ENCODE data around the gene METTL24. TPM values are rescaled to one million over a fixed set of nuclear protein-coding genes. Genes with fewer than 3 reads are reported as not detected.
"Not testable (repeated sequence)": the region's sequence is repeated elsewhere in the genome, so short reads cannot be mapped to it uniquely, and the experiment has no call there.

METTL24 gene
- total RNA-seq, 2 donors from 2014 or later: not detected

- H3K9me3 ChIP-seq (ENCODE audit: control insufficient read depth, low read length, poor library complexity, severe bottlenecking): no peaks in the 10 kb centered on the region
- H3K36me3 Mint-ChIP-seq (ENCODE audit: low read depth): no peaks in the 10 kb centered on the region
- peaks cover 14% of the 10 kb centered on the region for H3K27me3 Mint-ChIP-seq
- DNase-seq (no peak), ATAC-seq (no peak)
- no peak overlapping the region for H3K4me3 Mint-ChIP-seq
- peaks cover under 1% of the 10 kb centered on the region for H3K4me1 Mint-ChIP-seq
- no peak overlapping the region for H3K27ac Mint-ChIP-seq
These were observed 47.2 kb downstream of the METTL24 start for GRCh38 chr6:110310861-110311446.

- not testable (repeated sequence) for H3K4me3 Mint-ChIP-seq; H3K27me3 Mint-ChIP-seq; DNase-seq; ATAC-seq; H3K4me1 Mint-ChIP-seq; H3K9me3 ChIP-seq (ENCODE audit: control insufficient read depth, low read length, poor library complexity, severe bottlenecking); H3K36me3 Mint-ChIP-seq (ENCODE audit: low read depth); H3K27ac Mint-ChIP-seq
These were observed 48.7 kb downstream of the METTL24 start for GRCh38 chr6:110309432-110309831.

GRCh38 chr6:110307368-110307767 lies 50.8 kb downstream of the METTL24 start:
- Mint-ChIP-seq H3K27ac (no peak overlapping the region), H3K36me3 (ENCODE audit: low read depth) (no peaks in the 10 kb centered on the region), H3K4me3 (no peak overlapping the region), H3K4me1 (no peaks in the 10 kb centered on the region), H3K27me3 (no peaks in the 10 kb centered on the region)
- no peak for ATAC-seq
- no peak for DNase-seq
- no peaks in the 10 kb centered on the region for H3K9me3 ChIP-seq (ENCODE audit: control insufficient read depth, low read length, poor library complexity, severe bottlenecking)

GRCh38 chr6:110305832-110306231 lies 52.3 kb downstream of the METTL24 start:
- not testable (repeated sequence) for ATAC-seq; H3K9me3 ChIP-seq (ENCODE audit: control insufficient read depth, low read length, poor library complexity, severe bottlenecking); H3K27me3 Mint-ChIP-seq; H3K4me1 Mint-ChIP-seq; H3K4me3 Mint-ChIP-seq; H3K36me3 Mint-ChIP-seq (ENCODE audit: low read depth); H3K27ac Mint-ChIP-seq; DNase-seq

GRCh38 chr6:110303692-110304091 lies 54.5 kb downstream of the METTL24 start:
- not testable (repeated sequence) for H3K4me1 Mint-ChIP-seq; DNase-seq; ATAC-seq; H3K36me3 Mint-ChIP-seq (ENCODE audit: low read depth); H3K4me3 Mint-ChIP-seq; H3K27ac Mint-ChIP-seq; H3K9me3 ChIP-seq (ENCODE audit: control insufficient read depth, low read length, poor library complexity, severe bottlenecking)
- H3K27me3 Mint-ChIP-seq: peaks cover 10% of the 10 kb centered on the region

GRCh38 chr6:110298916-110299315 lies 59.2 kb downstream of the METTL24 start:
- DNase-seq: no peak
- no peak for ATAC-seq
- H3K9me3 ChIP-seq (ENCODE audit: control insufficient read depth, low read length, poor library complexity, severe bottlenecking): no peaks in the 10 kb centered on the region
- Mint-ChIP-seq H3K27me3 (peaks cover 37% of the 10 kb centered on the region), H3K36me3 (ENCODE audit: low read depth) (no peaks in the 10 kb centered on the region), H3K27ac (no peak overlapping the region), H3K4me1 (peaks cover 7% of the 10 kb centered on the region), H3K4me3 (no peak overlapping the region)

GRCh38 chr6:110298411-110298810 lies 59.7 kb downstream of the METTL24 start:
- peaks cover 40% of the 10 kb centered on the region for H3K27me3 Mint-ChIP-seq
- DNase-seq (no peak), ATAC-seq (no peak)
- no peak overlapping the region for H3K4me3 Mint-ChIP-seq
- H3K36me3 Mint-ChIP-seq (ENCODE audit: low read depth): no peaks in the 10 kb centered on the region
- H3K4me1 Mint-ChIP-seq: peaks cover 7% of the 10 kb centered on the region
- no peaks in the 10 kb centered on the region for H3K9me3 ChIP-seq (ENCODE audit: control insufficient read depth, low read length, poor library complexity, severe bottlenecking)
- H3K27ac Mint-ChIP-seq: no peak overlapping the region

- H3K9me3 ChIP-seq (ENCODE audit: control insufficient read depth, low read length, poor library complexity, severe bottlenecking): no peaks in the 10 kb centered on the region
- DNase-seq (no peak), ATAC-seq (no peak)
- Mint-ChIP-seq H3K27me3 (peaks cover 44% of the 10 kb centered on the region), H3K4me1 (peaks cover 7% of the 10 kb centered on the region), H3K4me3 (peak overlapping the region; percentile 33), H3K36me3 (ENCODE audit: low read depth) (no peaks in the 10 kb centered on the region), H3K27ac (no peak overlapping the region)
These were observed 61.7 kb downstream of the METTL24 start for GRCh38 chr6:110296241-110297025.

- Mint-ChIP-seq H3K27me3 (peaks cover 36% of the 10 kb centered on the region), H3K4me3 (peak overlapping the region; percentile 16), H3K36me3 (ENCODE audit: low read depth) (no peaks in the 10 kb centered on the region), H3K27ac (peak overlapping the region; percentile 14), H3K4me1 (peaks cover 7% of the 10 kb centered on the region)
- ATAC-seq (no peak), DNase-seq (no peak)
- H3K9me3 ChIP-seq (ENCODE audit: control insufficient read depth, low read length, poor library complexity, severe bottlenecking): no peaks in the 10 kb centered on the region
These were observed 62.5 kb downstream of the METTL24 start for GRCh38 chr6:110295451-110296165.

- Mint-ChIP-seq H3K36me3 (ENCODE audit: low read depth) (no peaks in the 10 kb centered on the region), H3K4me1 (peaks cover 2% of the 10 kb centered on the region), H3K27ac (no peak overlapping the region), H3K27me3 (peaks cover 19% of the 10 kb centered on the region), H3K4me3 (no peak overlapping the region)
- ATAC-seq: no peak
- no peak for DNase-seq
- no peaks in the 10 kb centered on the region for H3K9me3 ChIP-seq (ENCODE audit: control insufficient read depth, low read length, poor library complexity, severe bottlenecking)
These were observed 70.4 kb downstream of the METTL24 start for GRCh38 chr6:110287462-110288341.

GRCh38 chr6:110285306-110286060 lies 72.7 kb downstream of the METTL24 start:
- ATAC-seq (no peak), DNase-seq (no peak)
- H3K27me3 Mint-ChIP-seq: peaks cover 21% of the 10 kb centered on the region
- no peaks in the 10 kb centered on the region for H3K36me3 Mint-ChIP-seq (ENCODE audit: low read depth)
- H3K9me3 ChIP-seq (ENCODE audit: control insufficient read depth, low read length, poor library complexity, severe bottlenecking): no peaks in the 10 kb centered on the region
- peaks cover 2% of the 10 kb centered on the region for H3K4me1 Mint-ChIP-seq
- H3K4me3 Mint-ChIP-seq: no peak overlapping the region
- no peak overlapping the region for H3K27ac Mint-ChIP-seq

- no peaks in the 10 kb centered on the region for H3K9me3 ChIP-seq (ENCODE audit: control insufficient read depth, low read length, poor library complexity, severe bottlenecking)
- Mint-ChIP-seq H3K4me3 (no peak overlapping the region), H3K27me3 (peaks cover 21% of the 10 kb centered on the region), H3K36me3 (ENCODE audit: low read depth) (no peaks in the 10 kb centered on the region), H3K4me1 (peaks cover 2% of the 10 kb centered on the region), H3K27ac (no peak overlapping the region)
- no peak for DNase-seq
- no peak for ATAC-seq
These were observed 73.3 kb downstream of the METTL24 start for GRCh38 chr6:110284855-110285254.

Data from T-helper 17 cell (primary cell).